ENCODE results near the gene PIK3R6.

DNA sequence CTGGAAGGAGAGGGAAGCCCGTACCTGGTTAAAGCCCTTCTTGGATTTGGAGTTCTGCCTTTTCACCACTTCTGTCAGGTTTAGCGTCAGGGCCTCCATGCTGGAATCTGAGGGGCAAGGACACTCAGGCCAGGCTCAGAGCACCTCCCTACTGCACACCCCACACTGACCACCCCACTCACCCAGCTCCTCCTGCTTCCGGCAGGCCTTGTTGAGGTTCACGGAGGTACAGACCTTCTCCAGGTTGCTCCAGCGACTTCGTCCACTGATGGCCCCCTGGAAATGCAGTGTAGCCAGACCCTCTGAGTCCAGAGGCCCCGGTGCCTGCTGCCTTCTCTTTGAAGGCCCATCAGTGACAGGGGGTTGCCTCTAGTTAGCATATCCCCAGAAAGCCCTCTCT, 14.1 kb upstream of the PIK3R6 start:
- TF ChIP-seq, protein P1, sequence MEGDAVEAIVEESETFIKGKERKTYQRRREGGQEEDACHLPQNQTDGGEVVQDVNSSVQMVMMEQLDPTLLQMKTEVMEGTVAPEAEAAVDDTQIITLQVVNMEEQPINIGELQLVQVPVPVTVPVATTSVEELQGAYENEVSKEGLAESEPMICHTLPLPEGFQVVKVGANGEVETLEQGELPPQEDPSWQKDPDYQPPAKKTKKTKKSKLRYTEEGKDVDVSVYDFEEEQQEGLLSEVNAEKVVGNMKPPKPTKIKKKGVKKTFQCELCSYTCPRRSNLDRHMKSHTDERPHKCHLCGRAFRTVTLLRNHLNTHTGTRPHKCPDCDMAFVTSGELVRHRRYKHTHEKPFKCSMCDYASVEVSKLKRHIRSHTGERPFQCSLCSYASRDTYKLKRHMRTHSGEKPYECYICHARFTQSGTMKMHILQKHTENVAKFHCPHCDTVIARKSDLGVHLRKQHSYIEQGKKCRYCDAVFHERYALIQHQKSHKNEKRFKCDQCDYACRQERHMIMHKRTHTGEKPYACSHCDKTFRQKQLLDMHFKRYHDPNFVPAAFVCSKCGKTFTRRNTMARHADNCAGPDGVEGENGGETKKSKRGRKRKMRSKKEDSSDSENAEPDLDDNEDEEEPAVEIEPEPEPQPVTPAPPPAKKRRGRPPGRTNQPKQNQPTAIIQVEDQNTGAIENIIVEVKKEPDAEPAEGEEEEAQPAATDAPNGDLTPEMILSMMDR (IDR thresholded peaks at IDR 0.05) = no peak
- no peak for TF ChIP-seq POLR2AphosphoS5 (IDR thresholded peaks at IDR 0.05)

Data from transverse colon (tissue), 4 donors.